Keratinocyte (primary cell): ENCODE measurements around the gene KLHL14. TPM values are rescaled to one million over a fixed set of nuclear protein-coding genes. Genes with fewer than 3 reads are reported as not detected.
"Not testable (repeated sequence)": the region's sequence is repeated elsewhere in the genome, so short reads cannot be mapped to it uniquely, and the experiment has no call there.

Experiments
- DNase-seq: peaks from one replicate; pipeline ENCODE4 v3.0.0-alpha.2; 2011; ENCODE audit warnings: low read depth, missing footprints, low spot score
- FAIRE-seq: peaks from 2 replicates; lab custom pipeline; 2011; peaks lifted over from hg19 to GRCh38; lab: Jason Lieb, UNC
- H2AFZ ChIP-seq: 2 replicates; pipeline ENCODE4 v1.6.0; 2012; ENCODE audit warnings: low read length, control low read depth, inconsistent platforms; ENCODE audit not compliant: control insufficient read depth
- H3K27ac ChIP-seq: 2 replicates; pipeline ENCODE4 v1.5.1; 2011; ENCODE audit warnings: low read length; ENCODE audit not compliant: control insufficient read depth, insufficient read depth
- H3K27me3 ChIP-seq: 3 replicates; pipeline ENCODE4 v1.6.0; 2011; ENCODE audit warnings: low read length; ENCODE audit not compliant: control insufficient read depth, insufficient read depth; ENCODE audit errors: extremely low read depth
- H3K36me3 ChIP-seq, 2 experiments: 2 replicates in 1 of 2; 3 replicates in 1 of 2; pipeline ENCODE4 v1.5.1; 2011; ENCODE audit warnings: low read length in 2 of 2, mild to moderate bottlenecking in 1 of 2; ENCODE audit not compliant: control insufficient read depth in 2 of 2, insufficient read depth in 2 of 2; ENCODE audit errors: extremely low read depth in 1 of 2
- H3K4me1 ChIP-seq: 3 replicates; pipeline ENCODE4 v1.5.1; 2011; ENCODE audit warnings: low read length; ENCODE audit not compliant: control insufficient read depth, insufficient read depth; ENCODE audit errors: extremely low read depth
- H3K4me2 ChIP-seq: 3 replicates; pipeline ENCODE4 v1.6.0; 2011; ENCODE audit warnings: low read depth, low read length; ENCODE audit not compliant: control insufficient read depth, insufficient read depth; ENCODE audit errors: extremely low read depth
- H3K4me3 ChIP-seq, 3 experiments: fragments of 200-600 bp in 1 of 3; sonication (generic) in 1 of 3; 2 replicates in 2 of 3; 3 replicates in 1 of 3; pipeline ENCODE4 v1.5.1; 2011 to 2016; ENCODE audit warnings: low read length in 3 of 3, mild to moderate bottlenecking in 3 of 3, control low read depth in 2 of 3, inconsistent platforms in 1 of 3, low read depth in 1 of 3, mixed read lengths in 1 of 3, mixed run types in 1 of 3, moderate library complexity in 1 of 3; ENCODE audit not compliant: control insufficient read depth in 2 of 3, insufficient read depth in 2 of 3; ENCODE audit errors: extremely low read depth in 1 of 3
- H3K79me2 ChIP-seq: 2 replicates; pipeline ENCODE4 v1.6.0; 2012; ENCODE audit warnings: low read length; ENCODE audit not compliant: control insufficient read depth, insufficient read depth
- H3K9ac ChIP-seq: 3 replicates; pipeline ENCODE4 v1.6.0; 2011; ENCODE audit warnings: low read length; ENCODE audit not compliant: control insufficient read depth, insufficient read depth; ENCODE audit errors: extremely low read depth
- H3K9me1 ChIP-seq: 3 replicates; pipeline ENCODE4 v1.6.0; 2011; ENCODE audit warnings: low read length; ENCODE audit not compliant: control insufficient read depth, insufficient read depth; ENCODE audit errors: extremely low read depth
- H3K9me3 ChIP-seq: 2 replicates; pipeline ENCODE4 v1.5.1; 2012; ENCODE audit warnings: low read depth, low read length; ENCODE audit not compliant: control insufficient read depth
- H4K20me1 ChIP-seq: 3 replicates; pipeline ENCODE4 v1.6.0; 2011; ENCODE audit warnings: low read length; ENCODE audit not compliant: control insufficient read depth, insufficient read depth; ENCODE audit errors: extremely low read depth
- CTCF ChIP-seq, 3 experiments: IDR thresholded peaks in 1 of 3; conservative IDR thresholded peaks in 1 of 3; optimal IDR thresholded peaks in 1 of 3; 2 replicates in 2 of 3; 3 replicates in 1 of 3; pipeline versions ENCODE3 to v1.5.1; 2011; ENCODE audit warnings: low read length in 3 of 3, mild to moderate bottlenecking in 3 of 3, moderate library complexity in 2 of 3, control low read depth in 1 of 3, inconsistent platforms in 1 of 3; ENCODE audit not compliant: insufficient read depth in 2 of 3; ENCODE audit errors: extremely low read depth in 1 of 3
- EZH2 ChIP-seq: IDR thresholded peaks from one replicate; pipeline ENCODE4 v1.6.1; 2012; ENCODE audit warnings: inconsistent platforms, mild to moderate bottlenecking, low read length, moderate library complexity
- dilution Hi-C: fragments of 300-500 bp; cut with MboI; formaldehyde crosslinking; loops from one replicate; pipeline ENCODE4 v1.7.0; 2020; ENCODE audit warnings: low sequenced_read_pairs; ENCODE audit not compliant: extremely low pct_ligation_motif_present
- polyA plus RNA-seq, 5 experiments: library from polyadenylated mRNA; depleted of rRNA in 3 of 5; stranded (reverse) in 3 of 5; stranded (forward) in 1 of 5; unstranded in 1 of 5; fragments of >200 nt; gene quantifications; 1 replicate in 1 of 5; 2 replicates in 3 of 5; 3 replicates in 1 of 5; pipeline versions ENCODE4 v1.2.1 to v1.2.3, GENCODE V29; 2011 to 2012; ENCODE audit warnings: missing spikeins in 2 of 5, low read depth in 1 of 5, low replicate concordance in 1 of 5

Gene KLHL14
- polyA plus RNA-seq, 1 donor (not counting 4 experiments of a cell fraction or from before 2014, with no cell fraction given), result not detected

GRCh38 chr18:32801228-32801627, 28.4 kb upstream of the KLHL14 start:
- dilution Hi-C loops, result no loop called here
- no peak overlapping the region for H3K4me3 ChIP-seq
- TF ChIP-seq EZH2 (no peak), CTCF (optimal IDR thresholded peaks at IDR 0.05 in 1 of 3, IDR thresholded peaks at IDR 0.05 in 1 of 3, conservative IDR thresholded peaks at IDR 0.05 in 1 of 3; ENCODE audit: extremely low read depth in 1 of 3, insufficient read depth in 2 of 3, low read length in 3 of 3) (no peak)
- H3K9ac ChIP-seq, result no peak overlapping the region
- H3K4me2 ChIP-seq, result no peak overlapping the region
- no peak overlapping the region for H3K27ac ChIP-seq
- no peaks in the 10 kb centered on the region for H3K79me2 ChIP-seq
- no peaks in the 10 kb centered on the region for H3K36me3 ChIP-seq
- no peaks in the 10 kb centered on the region for H3K27me3 ChIP-seq
- H4K20me1 ChIP-seq, result no peaks in the 10 kb centered on the region
- no peaks in the 10 kb centered on the region for H3K9me1 ChIP-seq
- no peak for FAIRE-seq
- H2AFZ ChIP-seq, result no peak overlapping the region
- H3K9me3 ChIP-seq, result no peaks in the 10 kb centered on the region
- H3K4me1 ChIP-seq, result no peaks in the 10 kb centered on the region
- no peak for DNase-seq

DNA sequence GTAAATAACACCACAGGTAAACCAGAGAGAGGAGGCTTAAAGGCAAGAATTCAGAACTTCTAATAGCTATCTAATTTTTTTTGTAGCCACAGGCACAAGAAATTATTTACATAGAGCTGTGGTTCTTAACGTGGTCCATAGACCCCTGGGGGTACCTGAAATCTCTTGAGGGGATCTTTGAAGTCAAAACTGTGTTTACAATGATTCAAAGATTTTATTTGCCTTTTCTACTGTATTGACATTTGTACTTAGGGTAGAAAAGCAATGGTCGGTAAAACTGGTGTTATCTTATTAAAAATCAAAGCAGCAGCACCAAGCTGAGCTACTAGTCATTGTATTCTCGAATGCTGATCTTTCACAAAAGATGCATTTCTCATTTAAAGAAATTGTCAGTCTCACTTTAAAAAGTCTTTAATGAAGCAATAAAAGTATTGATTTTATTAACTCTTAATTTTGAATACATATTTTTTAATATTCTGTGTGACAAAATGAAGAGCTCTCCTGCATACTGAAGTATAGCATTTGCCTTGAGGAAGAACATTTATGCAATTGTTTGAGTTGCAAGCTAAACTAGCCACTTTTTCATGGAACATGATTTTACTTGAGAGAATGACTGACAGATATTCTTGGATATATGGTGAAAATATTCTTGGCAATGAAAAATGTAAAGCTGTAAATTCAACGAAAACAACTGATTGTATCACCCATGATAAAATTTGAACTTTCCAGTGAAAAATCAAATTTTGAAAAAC, 25.6 kb upstream of the KLHL14 start:
- no peaks in the 10 kb centered on the region for H3K27me3 ChIP-seq
- FAIRE-seq (no peak), DNase-seq (no peak)
- H3K9ac ChIP-seq, result no peak overlapping the region
- H3K9me3 ChIP-seq, result no peaks in the 10 kb centered on the region
- H3K36me3 ChIP-seq, result no peaks in the 10 kb centered on the region
- H3K4me1 ChIP-seq, result no peaks in the 10 kb centered on the region
- H3K4me3 ChIP-seq, result no peak overlapping the region
- dilution Hi-C loops, result no loop called here
- H2AFZ ChIP-seq, result no peak overlapping the region
- no peaks in the 10 kb centered on the region for H4K20me1 ChIP-seq
- no peaks in the 10 kb centered on the region for H3K9me1 ChIP-seq
- no peak overlapping the region for H3K4me2 ChIP-seq
- H3K79me2 ChIP-seq, result no peaks in the 10 kb centered on the region
- no peak for TF ChIP-seq EZH2
- no peak for TF ChIP-seq CTCF (optimal IDR thresholded peaks at IDR 0.05 in 1 of 3, IDR thresholded peaks at IDR 0.05 in 1 of 3, conservative IDR thresholded peaks at IDR 0.05 in 1 of 3; ENCODE audit: extremely low read depth in 1 of 3, insufficient read depth in 2 of 3, low read length in 3 of 3)
- H3K27ac ChIP-seq, result no peak overlapping the region

DNA sequence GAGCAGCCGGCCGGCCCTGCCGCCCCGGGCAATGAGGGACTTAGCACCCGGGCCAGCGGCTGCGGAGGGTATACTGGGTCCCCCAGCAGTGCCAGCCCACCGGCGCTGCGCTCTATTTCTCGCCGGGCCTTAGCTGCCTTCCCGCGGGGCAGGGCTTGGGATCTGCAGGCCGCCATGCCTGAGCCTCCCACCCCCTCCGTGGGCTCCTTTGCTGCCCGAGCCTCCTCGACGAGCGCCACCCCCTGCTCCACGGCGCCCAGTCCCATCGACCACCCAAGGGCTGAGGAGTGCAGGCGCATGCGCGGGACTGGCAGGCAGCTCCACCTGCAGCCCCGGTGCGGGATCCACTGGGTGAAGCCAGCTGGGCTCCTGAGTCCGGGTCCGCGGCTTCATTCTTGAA, 21.8 kb upstream of the KLHL14 start:
- H3K79me2 ChIP-seq, H3K9ac ChIP-seq, H3K27me3 ChIP-seq, DNase-seq, H3K9me1 ChIP-seq, FAIRE-seq, H3K27ac ChIP-seq, H3K9me3 ChIP-seq, H2AFZ ChIP-seq, H4K20me1 ChIP-seq, H3K4me3 ChIP-seq, H3K4me2 ChIP-seq, dilution Hi-C loops, H3K4me1 ChIP-seq, H3K36me3 ChIP-seq: not testable (repeated sequence)
